ENCODE results near the gene APLP1.
A peak's percentile ranks its signal among the peaks of the same experiment; 100 is the strongest.
"Not testable (repeated sequence)": the region's sequence is repeated elsewhere in the genome, so short reads cannot be mapped to it uniquely, and the experiment has no call there.

APLP1 gene

DNA sequence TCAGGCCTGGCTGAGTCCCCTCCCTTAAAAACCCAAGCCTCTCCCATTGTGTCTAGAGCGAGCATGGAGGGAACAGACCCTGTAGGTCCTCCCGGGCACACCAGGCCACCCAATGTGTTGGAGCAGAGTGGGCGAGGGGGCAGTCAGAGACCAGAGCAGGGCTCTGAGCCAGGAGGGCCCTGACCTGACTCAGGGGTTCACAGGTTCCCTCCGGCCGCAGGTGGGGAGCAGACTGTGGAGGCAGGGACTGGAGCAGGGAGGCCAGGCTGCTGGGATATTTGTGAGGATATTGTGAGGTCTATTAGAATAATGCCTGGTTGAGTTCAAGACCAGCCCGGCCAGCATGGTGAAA is 41.3 kb downstream of the APLP1 start:
- Histone ChIP-seq H3K79me2 (ENCODE audit: insufficient read depth, low read length) (no peaks in the 10 kb centered on the region), H3K27ac (ENCODE audit: low read length) (no peak overlapping the region), H3K9ac (ENCODE audit: low read depth, low read length) (no peak overlapping the region), H3K9me3 (ENCODE audit: insufficient read depth, low read length, severe bottlenecking) (no peaks in the 10 kb centered on the region), H2AFZ (ENCODE audit: low read depth, low read length) (no peak overlapping the region), H3K4me3 (ENCODE audit: low read depth in 1 of 2, low read length in 2 of 2) (no peak overlapping the region), H3K27me3 (ENCODE audit: insufficient read depth, low read length, poor library complexity) (no peaks in the 10 kb centered on the region), H3K36me3 (ENCODE audit: insufficient read depth, low read length) (no peaks in the 10 kb centered on the region), H4K20me1 (ENCODE audit: insufficient read depth, low read length) (no peaks in the 10 kb centered on the region), H3K4me1 (ENCODE audit: insufficient read depth, low read length) (peaks cover 10% of the 10 kb centered on the region), H3K4me2 (ENCODE audit: insufficient read depth, low read length) (no peak overlapping the region)
- DNase-seq (no peak), ATAC-seq (ENCODE audit: insufficient read depth, low read depth) (no peak; the same call in 2 of the 3 replicates)
- TF ChIP-seq, protein P1, sequence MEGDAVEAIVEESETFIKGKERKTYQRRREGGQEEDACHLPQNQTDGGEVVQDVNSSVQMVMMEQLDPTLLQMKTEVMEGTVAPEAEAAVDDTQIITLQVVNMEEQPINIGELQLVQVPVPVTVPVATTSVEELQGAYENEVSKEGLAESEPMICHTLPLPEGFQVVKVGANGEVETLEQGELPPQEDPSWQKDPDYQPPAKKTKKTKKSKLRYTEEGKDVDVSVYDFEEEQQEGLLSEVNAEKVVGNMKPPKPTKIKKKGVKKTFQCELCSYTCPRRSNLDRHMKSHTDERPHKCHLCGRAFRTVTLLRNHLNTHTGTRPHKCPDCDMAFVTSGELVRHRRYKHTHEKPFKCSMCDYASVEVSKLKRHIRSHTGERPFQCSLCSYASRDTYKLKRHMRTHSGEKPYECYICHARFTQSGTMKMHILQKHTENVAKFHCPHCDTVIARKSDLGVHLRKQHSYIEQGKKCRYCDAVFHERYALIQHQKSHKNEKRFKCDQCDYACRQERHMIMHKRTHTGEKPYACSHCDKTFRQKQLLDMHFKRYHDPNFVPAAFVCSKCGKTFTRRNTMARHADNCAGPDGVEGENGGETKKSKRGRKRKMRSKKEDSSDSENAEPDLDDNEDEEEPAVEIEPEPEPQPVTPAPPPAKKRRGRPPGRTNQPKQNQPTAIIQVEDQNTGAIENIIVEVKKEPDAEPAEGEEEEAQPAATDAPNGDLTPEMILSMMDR (IDR thresholded peaks at IDR 0.05; ENCODE audit: borderline replicate concordance, extremely low read depth, low read length, poor library complexity, severe bottlenecking) = no peak
- TF ChIP-seq EZH2 (IDR thresholded peaks at IDR 0.05; ENCODE audit: borderline replicate concordance, low read depth, low read length, severe bottlenecking) = no peak

DNA sequence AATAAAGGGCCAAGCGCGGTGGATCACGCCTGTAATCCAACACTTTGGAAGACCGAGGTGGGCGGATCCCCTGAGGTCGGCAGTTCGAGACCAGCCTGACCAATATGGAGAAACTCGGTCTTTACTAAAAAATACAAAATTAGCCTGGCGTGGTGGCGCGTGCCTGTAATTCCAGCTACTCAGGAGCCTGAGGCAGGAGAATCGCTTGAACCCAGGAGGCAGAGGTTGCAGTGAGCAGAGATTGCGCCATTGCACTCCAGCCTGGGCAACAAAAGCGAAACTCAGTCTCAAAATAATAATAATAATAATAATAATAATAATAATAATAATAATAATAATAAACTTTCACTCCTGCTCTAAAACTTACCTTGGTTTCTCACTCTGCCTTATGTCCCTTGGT is 42.0 kb downstream of the APLP1 start:
- not testable (repeated sequence) for ATAC-seq (ENCODE audit: insufficient read depth, low read depth); H3K9ac ChIP-seq (ENCODE audit: low read depth, low read length); H3K4me2 ChIP-seq (ENCODE audit: insufficient read depth, low read length); H3K9me3 ChIP-seq (ENCODE audit: insufficient read depth, low read length, severe bottlenecking); H3K27ac ChIP-seq (ENCODE audit: low read length); H3K4me3 ChIP-seq (ENCODE audit: low read depth in 1 of 2, low read length in 2 of 2); H3K79me2 ChIP-seq (ENCODE audit: insufficient read depth, low read length); H3K36me3 ChIP-seq (ENCODE audit: insufficient read depth, low read length); H4K20me1 ChIP-seq (ENCODE audit: insufficient read depth, low read length); H3K27me3 ChIP-seq (ENCODE audit: insufficient read depth, low read length, poor library complexity); H2AFZ ChIP-seq (ENCODE audit: low read depth, low read length); DNase-seq
- peaks cover 10% of the 10 kb centered on the region for H3K4me1 ChIP-seq (ENCODE audit: insufficient read depth, low read length)

DNA sequence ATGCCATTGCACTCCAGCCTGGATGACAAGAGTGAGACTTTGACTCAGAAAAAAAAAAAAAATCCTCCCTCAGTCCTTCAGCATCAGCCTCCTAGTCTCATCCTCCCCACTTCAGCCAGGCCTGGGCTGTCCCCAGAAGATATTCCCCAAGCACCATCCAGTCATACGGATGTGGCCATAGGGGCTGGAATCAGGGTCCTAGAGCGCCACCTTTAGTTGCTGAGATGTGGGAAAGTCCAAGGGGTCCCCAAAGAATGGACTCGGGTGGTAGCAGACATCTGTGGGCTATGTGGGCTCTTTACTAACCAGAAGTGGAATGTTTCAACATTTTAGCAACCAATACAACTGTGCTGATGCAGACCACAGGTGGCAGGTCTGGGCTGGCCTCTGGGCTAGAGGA is 42.8 kb downstream of the APLP1 start:
- TF ChIP-seq EZH2 (IDR thresholded peaks at IDR 0.05; ENCODE audit: borderline replicate concordance, low read depth, low read length, severe bottlenecking) = no peak
- TF ChIP-seq, protein P1 (IDR thresholded peaks at IDR 0.05; ENCODE audit: borderline replicate concordance, extremely low read depth, low read length, poor library complexity, severe bottlenecking) = no peak
- Histone ChIP-seq H3K79me2 (ENCODE audit: insufficient read depth, low read length) (no peaks in the 10 kb centered on the region), H3K27ac (ENCODE audit: low read length) (no peak overlapping the region), H3K27me3 (ENCODE audit: insufficient read depth, low read length, poor library complexity) (no peaks in the 10 kb centered on the region), H3K9ac (ENCODE audit: low read depth, low read length) (no peak overlapping the region), H3K4me1 (ENCODE audit: insufficient read depth, low read length) (peaks cover 10% of the 10 kb centered on the region), H3K4me3 (ENCODE audit: low read depth in 1 of 2, low read length in 2 of 2) (no peak overlapping the region), H3K9me3 (ENCODE audit: insufficient read depth, low read length, severe bottlenecking) (no peaks in the 10 kb centered on the region), H2AFZ (ENCODE audit: low read depth, low read length) (no peak overlapping the region), H4K20me1 (ENCODE audit: insufficient read depth, low read length) (no peaks in the 10 kb centered on the region), H3K4me2 (ENCODE audit: insufficient read depth, low read length) (no peak overlapping the region), H3K36me3 (ENCODE audit: insufficient read depth, low read length) (no peaks in the 10 kb centered on the region)
- ATAC-seq (ENCODE audit: insufficient read depth, low read depth) (no peak), DNase-seq (no peak)

DNA sequence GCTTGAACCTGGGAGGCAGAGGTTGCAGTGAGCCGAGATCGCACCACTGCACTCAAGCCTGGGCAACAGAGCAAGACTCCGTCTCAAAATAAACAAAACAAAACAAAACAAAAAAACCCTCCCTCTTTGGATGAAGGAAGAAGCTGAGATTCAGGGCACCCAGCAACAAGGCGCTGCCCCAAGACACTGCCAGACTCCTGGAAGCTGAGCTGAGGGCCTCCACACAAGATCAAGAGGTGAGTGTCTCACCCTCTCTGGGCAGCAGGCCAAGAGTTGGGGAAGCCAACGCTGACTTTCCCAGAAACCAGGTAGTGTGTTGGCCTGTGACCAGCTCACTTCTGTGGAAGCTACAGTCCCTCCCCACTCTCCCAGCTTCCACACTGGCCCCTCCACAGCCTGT is 43.4 kb downstream of the APLP1 start:
- no peaks in the 10 kb centered on the region for H3K9me3 ChIP-seq (ENCODE audit: insufficient read depth, low read length, severe bottlenecking)
- H4K20me1 ChIP-seq (ENCODE audit: insufficient read depth, low read length) = no peaks in the 10 kb centered on the region
- H3K4me1 ChIP-seq (ENCODE audit: insufficient read depth, low read length) = peaks cover 10% of the 10 kb centered on the region
- no peak overlapping the region for H3K4me2 ChIP-seq (ENCODE audit: insufficient read depth, low read length)
- H3K36me3 ChIP-seq (ENCODE audit: insufficient read depth, low read length) = no peaks in the 10 kb centered on the region
- ATAC-seq (ENCODE audit: insufficient read depth, low read depth) (no peak), DNase-seq (peak; percentile 22)
- H3K4me3 ChIP-seq (ENCODE audit: low read depth in 1 of 2, low read length in 2 of 2) = no peak overlapping the region
- H3K27ac ChIP-seq (ENCODE audit: low read length) = no peak overlapping the region
- no peaks in the 10 kb centered on the region for H3K79me2 ChIP-seq (ENCODE audit: insufficient read depth, low read length)
- H3K27me3 ChIP-seq (ENCODE audit: insufficient read depth, low read length, poor library complexity) = no peaks in the 10 kb centered on the region
- no peak for TF ChIP-seq EZH2 (IDR thresholded peaks at IDR 0.05; ENCODE audit: borderline replicate concordance, low read depth, low read length, severe bottlenecking)
- TF ChIP-seq, protein P1 (IDR thresholded peaks at IDR 0.05; ENCODE audit: borderline replicate concordance, extremely low read depth, low read length, poor library complexity, severe bottlenecking) = no peak
- no peak overlapping the region for H3K9ac ChIP-seq (ENCODE audit: low read depth, low read length)
- H2AFZ ChIP-seq (ENCODE audit: low read depth, low read length) = no peak overlapping the region
